OCI-LY3 (cell line): ENCODE results near the gene ARPC1B.

ENCODE experiments used
- CTCF ChIP-seq: fragments of 200-600, 300-600 bp; sonication (generic); IDR thresholded peaks from 2 replicates; pipeline ENCODE4 v1.5.1; 2014; ENCODE audit warnings: antibody characterized with exemption, low read length, low read depth
- EZH2phosphoT487 ChIP-seq: fragments of 200-600 bp; shearing (Covaris generic); IDR thresholded peaks from 2 replicates; pipeline ENCODE4 v1.6.1; 2018; ENCODE audit warnings: antibody characterized with exemption, mixed run types, low read depth

- no peak for TF ChIP-seq CTCF
- no peak for TF ChIP-seq EZH2phosphoT487
Observed at GRCh38 chr7:99429756-99430155, 55.2 kb downstream of the ARPC1B start.
